Measurements from ENCODE around the gene VDAC2.

DNA sequence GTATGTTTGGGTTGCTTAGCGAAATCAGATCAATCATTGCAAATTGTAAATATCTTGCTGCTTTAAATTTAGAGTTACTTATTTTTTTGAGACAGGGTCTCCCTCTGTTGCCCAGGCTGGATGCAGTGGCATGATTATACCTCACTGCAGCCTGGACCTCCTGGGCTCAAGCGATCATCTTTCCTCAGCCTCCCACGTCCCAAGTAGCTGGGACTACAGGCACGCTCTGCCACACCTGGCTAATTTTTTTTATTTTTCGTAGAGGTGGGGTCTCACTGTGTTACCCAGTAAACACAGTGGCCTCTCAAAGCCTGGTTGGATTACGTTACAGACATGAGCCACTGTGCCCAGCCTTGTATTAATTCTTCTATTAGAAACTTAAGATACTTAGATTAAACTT, 1.7 kb downstream of the VDAC2 start:
- TF ChIP-seq, protein P1, sequence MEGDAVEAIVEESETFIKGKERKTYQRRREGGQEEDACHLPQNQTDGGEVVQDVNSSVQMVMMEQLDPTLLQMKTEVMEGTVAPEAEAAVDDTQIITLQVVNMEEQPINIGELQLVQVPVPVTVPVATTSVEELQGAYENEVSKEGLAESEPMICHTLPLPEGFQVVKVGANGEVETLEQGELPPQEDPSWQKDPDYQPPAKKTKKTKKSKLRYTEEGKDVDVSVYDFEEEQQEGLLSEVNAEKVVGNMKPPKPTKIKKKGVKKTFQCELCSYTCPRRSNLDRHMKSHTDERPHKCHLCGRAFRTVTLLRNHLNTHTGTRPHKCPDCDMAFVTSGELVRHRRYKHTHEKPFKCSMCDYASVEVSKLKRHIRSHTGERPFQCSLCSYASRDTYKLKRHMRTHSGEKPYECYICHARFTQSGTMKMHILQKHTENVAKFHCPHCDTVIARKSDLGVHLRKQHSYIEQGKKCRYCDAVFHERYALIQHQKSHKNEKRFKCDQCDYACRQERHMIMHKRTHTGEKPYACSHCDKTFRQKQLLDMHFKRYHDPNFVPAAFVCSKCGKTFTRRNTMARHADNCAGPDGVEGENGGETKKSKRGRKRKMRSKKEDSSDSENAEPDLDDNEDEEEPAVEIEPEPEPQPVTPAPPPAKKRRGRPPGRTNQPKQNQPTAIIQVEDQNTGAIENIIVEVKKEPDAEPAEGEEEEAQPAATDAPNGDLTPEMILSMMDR (IDR thresholded peaks at IDR 0.05): no peak
- TF ChIP-seq EP300 (IDR thresholded peaks at IDR 0.05; ENCODE audit: low read depth): no peak
- TF ChIP-seq POLR2A (IDR thresholded peaks at IDR 0.05): no peak
